ENCODE measurements around the gene PPT1.

DNA sequence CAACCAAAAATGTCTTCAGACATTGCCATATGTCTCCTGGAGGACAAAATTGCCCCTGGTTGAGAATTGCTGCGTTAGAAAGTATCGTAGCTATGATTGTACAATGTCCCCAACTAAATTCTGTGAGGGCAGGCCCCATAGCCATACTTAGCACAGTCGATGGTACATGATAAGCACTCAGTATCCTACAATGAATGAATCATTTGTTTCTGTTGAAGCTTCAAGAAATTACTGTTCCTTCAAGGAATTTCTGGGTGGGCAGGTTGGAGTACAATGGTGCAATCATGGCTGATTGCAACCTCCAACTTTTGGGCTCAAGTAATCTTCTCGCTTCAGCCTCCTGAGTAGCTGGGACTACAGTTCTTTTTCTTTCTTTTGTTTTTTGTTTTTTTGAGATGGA, 51.9 kb downstream of the PPT1 start:
- no peak for TF ChIP-seq KAT7 (CRISPR knock-in tag; IDR thresholded peaks at IDR 0.05; ENCODE audit: borderline replicate concordance)
- TF ChIP-seq CREB1 (CRISPR knock-in tag; IDR thresholded peaks at IDR 0.05): no peak
- TF ChIP-seq SP1 (CRISPR knock-in tag; conservative IDR thresholded peaks at IDR 0.05): no peak
- TF ChIP-seq, protein P1, sequence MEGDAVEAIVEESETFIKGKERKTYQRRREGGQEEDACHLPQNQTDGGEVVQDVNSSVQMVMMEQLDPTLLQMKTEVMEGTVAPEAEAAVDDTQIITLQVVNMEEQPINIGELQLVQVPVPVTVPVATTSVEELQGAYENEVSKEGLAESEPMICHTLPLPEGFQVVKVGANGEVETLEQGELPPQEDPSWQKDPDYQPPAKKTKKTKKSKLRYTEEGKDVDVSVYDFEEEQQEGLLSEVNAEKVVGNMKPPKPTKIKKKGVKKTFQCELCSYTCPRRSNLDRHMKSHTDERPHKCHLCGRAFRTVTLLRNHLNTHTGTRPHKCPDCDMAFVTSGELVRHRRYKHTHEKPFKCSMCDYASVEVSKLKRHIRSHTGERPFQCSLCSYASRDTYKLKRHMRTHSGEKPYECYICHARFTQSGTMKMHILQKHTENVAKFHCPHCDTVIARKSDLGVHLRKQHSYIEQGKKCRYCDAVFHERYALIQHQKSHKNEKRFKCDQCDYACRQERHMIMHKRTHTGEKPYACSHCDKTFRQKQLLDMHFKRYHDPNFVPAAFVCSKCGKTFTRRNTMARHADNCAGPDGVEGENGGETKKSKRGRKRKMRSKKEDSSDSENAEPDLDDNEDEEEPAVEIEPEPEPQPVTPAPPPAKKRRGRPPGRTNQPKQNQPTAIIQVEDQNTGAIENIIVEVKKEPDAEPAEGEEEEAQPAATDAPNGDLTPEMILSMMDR (IDR thresholded peaks at IDR 0.05): no peak
- TF ChIP-seq, protein P2, sequence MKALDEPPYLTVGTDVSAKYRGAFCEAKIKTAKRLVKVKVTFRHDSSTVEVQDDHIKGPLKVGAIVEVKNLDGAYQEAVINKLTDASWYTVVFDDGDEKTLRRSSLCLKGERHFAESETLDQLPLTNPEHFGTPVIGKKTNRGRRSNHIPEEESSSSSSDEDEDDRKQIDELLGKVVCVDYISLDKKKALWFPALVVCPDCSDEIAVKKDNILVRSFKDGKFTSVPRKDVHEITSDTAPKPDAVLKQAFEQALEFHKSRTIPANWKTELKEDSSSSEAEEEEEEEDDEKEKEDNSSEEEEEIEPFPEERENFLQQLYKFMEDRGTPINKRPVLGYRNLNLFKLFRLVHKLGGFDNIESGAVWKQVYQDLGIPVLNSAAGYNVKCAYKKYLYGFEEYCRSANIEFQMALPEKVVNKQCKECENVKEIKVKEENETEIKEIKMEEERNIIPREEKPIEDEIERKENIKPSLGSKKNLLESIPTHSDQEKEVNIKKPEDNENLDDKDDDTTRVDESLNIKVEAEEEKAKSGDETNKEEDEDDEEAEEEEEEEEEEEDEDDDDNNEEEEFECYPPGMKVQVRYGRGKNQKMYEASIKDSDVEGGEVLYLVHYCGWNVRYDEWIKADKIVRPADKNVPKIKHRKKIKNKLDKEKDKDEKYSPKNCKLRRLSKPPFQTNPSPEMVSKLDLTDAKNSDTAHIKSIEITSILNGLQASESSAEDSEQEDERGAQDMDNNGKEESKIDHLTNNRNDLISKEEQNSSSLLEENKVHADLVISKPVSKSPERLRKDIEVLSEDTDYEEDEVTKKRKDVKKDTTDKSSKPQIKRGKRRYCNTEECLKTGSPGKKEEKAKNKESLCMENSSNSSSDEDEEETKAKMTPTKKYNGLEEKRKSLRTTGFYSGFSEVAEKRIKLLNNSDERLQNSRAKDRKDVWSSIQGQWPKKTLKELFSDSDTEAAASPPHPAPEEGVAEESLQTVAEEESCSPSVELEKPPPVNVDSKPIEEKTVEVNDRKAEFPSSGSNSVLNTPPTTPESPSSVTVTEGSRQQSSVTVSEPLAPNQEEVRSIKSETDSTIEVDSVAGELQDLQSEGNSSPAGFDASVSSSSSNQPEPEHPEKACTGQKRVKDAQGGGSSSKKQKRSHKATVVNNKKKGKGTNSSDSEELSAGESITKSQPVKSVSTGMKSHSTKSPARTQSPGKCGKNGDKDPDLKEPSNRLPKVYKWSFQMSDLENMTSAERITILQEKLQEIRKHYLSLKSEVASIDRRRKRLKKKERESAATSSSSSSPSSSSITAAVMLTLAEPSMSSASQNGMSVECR (CRISPR knock-in tag; IDR thresholded peaks at IDR 0.05; ENCODE audit: borderline replicate concordance): no peak
- TF ChIP-seq JAZF1 (CRISPR knock-in tag; IDR thresholded peaks at IDR 0.05): no peak
- TF ChIP-seq JUN (CRISPR knock-in tag; IDR thresholded peaks at IDR 0.05): no peak
- TF ChIP-seq, protein P3, sequence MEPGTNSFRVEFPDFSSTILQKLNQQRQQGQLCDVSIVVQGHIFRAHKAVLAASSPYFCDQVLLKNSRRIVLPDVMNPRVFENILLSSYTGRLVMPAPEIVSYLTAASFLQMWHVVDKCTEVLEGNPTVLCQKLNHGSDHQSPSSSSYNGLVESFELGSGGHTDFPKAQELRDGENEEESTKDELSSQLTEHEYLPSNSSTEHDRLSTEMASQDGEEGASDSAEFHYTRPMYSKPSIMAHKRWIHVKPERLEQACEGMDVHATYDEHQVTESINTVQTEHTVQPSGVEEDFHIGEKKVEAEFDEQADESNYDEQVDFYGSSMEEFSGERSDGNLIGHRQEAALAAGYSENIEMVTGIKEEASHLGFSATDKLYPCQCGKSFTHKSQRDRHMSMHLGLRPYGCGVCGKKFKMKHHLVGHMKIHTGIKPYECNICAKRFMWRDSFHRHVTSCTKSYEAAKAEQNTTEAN (CRISPR knock-in tag; IDR thresholded peaks at IDR 0.05): no peak
